ENCODE results near the gene CD46.

- TF ChIP-seq EP300 (IDR thresholded peaks at IDR 0.05) (no peak), CTCF (IDR thresholded peaks at IDR 0.05) (no peak), POLR2A (IDR thresholded peaks at IDR 0.05) (no peak)
Measured at GRCh38 chr1:207801819-207802218, 50.0 kb downstream of the CD46 start.

Measured in ovary (tissue), 3 donors.